CD4-positive, alpha-beta T cell treated with Interleukin-4 for 1 hour (primary cell): ENCODE results near the gene ACSS1.
A peak's percentile ranks its signal among the peaks of the same experiment; 100 is the strongest.

Experiments
- DNase-seq, 2 donors: peaks; one replicate each; pipeline ENCODE4 v3.0.0-alpha.2; 2020 to 2022

The ACSS1 gene

GRCh38 chr20:24991897-24992486 lies 65.9 kb downstream of the ACSS1 start:
- DNase-seq: no peak

GRCh38 chr20:24990810-24991252 lies 67.1 kb downstream of the ACSS1 start:
- DNase-seq: no peak

- no peak for DNase-seq
Measured at GRCh38 chr20:24989162-24989561, 68.8 kb downstream of the ACSS1 start.

GRCh38 chr20:24987873-24988835 lies 69.8 kb downstream of the ACSS1 start:
- no peak for DNase-seq

GRCh38 chr20:24987244-24987643 lies 70.7 kb downstream of the ACSS1 start:
- no peak for DNase-seq

- DNase-seq: no peak
Measured at GRCh38 chr20:24986436-24987015, 71.4 kb downstream of the ACSS1 start.

GRCh38 chr20:24985802-24986201 lies 72.1 kb downstream of the ACSS1 start:
- no peak for DNase-seq

- no peak for DNase-seq
Measured at GRCh38 chr20:24984961-24985640, 72.8 kb downstream of the ACSS1 start.

- DNase-seq: no peak
Measured at GRCh38 chr20:24983896-24984295, 74.0 kb downstream of the ACSS1 start.

- DNase-seq: peak in 1 of 2 donors; percentile 55
Measured at GRCh38 chr20:24981790-24982189, 76.1 kb downstream of the ACSS1 start.

- no peak for DNase-seq
Measured at GRCh38 chr20:24981282-24981681, 76.7 kb downstream of the ACSS1 start.

- DNase-seq: no peak
Measured at GRCh38 chr20:24980291-24981053, 77.5 kb downstream of the ACSS1 start.

- no peak for DNase-seq
Measured at GRCh38 chr20:24979036-24979960, 78.6 kb downstream of the ACSS1 start.

- DNase-seq: no peak
Measured at GRCh38 chr20:24978513-24978912, 79.4 kb downstream of the ACSS1 start.

- DNase-seq: no peak
Measured at GRCh38 chr20:24977797-24978196, 80.1 kb downstream of the ACSS1 start.

- DNase-seq: no peak
Measured at GRCh38 chr20:24977336-24977735, 80.6 kb downstream of the ACSS1 start.

GRCh38 chr20:24972341-24972740 lies 85.6 kb downstream of the ACSS1 start:
- DNase-seq: no peak

- no peak for DNase-seq
Measured at GRCh38 chr20:24971376-24972101, 86.4 kb downstream of the ACSS1 start.

GRCh38 chr20:24970754-24971153 lies 87.2 kb downstream of the ACSS1 start:
- DNase-seq: no peak

GRCh38 chr20:24970030-24970553 lies 87.8 kb downstream of the ACSS1 start:
- no peak for DNase-seq
